ENCODE measurements around the gene PGD.
"Not testable (repeated sequence)": the region's sequence is repeated elsewhere in the genome, so short reads cannot be mapped to it uniquely, and the experiment has no call there.

- TF ChIP-seq CTCF, POLR2A (IDR thresholded peaks at IDR 0.05): not testable (repeated sequence)
Measured at GRCh38 chr1:10426535-10426848, 27.6 kb downstream of the PGD start.

Measured in uterus (tissue), 2 donors.